Hindlimb muscle (tissue), 1 donor: ENCODE results near the gene PKP1. TPM values are rescaled to one million over a fixed set of nuclear protein-coding genes. Genes with fewer than 3 reads are reported as not detected.

Experiments used
- DNase-seq: peaks from one replicate; pipeline ENCODE4 v3.0.0-alpha.2; 2013
- polyA plus RNA-seq: library from polyadenylated mRNA; unstranded; fragments of 120-200 nt; gene quantifications from one replicate; pipeline ENCODE4 v1.2.1, GENCODE V29; 2013; ENCODE audit not compliant: insufficient read length

Gene PKP1
- polyA plus RNA-seq, 1 donor: 11.1 TPM

DNA sequence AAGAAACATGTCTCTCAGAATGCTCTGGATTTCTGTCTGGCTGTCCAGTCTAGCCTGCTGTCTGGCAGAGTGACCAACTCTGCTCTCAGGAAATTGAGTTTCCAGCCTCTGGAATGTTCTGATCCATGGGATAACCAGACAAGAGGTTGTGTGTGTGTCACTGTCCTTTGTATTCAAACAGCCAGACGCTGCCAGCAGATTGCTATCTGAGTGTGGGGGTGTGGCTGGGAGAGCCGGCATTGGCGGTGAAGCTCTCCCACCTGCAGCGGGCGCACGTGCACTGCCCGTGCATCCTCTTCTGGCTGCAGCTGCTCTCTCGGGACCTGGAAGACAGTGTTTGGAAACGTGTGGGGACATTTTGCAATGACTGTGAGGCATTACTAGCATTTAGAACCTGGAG, 26.1 kb downstream of the PKP1 start:
- DNase-seq: peak; percentile 60

DNA sequence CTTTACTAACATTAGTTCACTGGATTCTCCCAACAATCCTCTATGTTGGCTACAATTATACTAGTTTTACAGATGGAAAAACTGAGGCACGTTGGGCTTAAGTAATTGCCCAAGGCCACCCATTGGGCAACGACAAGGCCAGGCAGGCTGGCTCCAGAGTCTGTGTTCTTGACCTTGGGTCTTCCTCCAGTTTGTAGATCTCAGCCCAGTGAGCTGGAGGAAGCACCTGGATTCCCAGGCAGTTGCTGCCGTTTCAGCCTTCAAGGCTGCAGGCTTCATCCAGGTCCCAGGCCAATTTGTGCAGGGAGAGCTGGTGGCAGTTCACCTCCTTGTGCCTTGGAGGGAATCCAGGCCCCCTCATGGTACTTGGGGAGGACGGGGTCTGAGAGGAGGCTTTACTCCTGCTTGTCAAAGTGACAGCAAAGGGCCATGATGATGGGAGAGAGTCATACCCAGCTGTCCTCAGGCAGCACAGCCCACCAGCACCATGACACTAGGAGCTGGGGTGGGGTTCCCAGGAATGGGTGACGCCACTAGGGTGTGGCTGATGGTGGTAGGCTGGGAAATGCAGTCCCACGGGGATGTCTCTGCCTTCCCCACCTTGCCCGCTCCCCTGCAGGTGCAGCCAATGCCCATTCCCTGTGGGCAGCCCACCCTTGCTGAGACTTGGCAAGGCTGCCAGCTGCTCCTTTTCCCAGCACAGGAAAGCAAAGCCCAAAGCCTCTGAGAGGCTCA, 27.1 kb downstream of the PKP1 start:
- no peak for DNase-seq

DNA sequence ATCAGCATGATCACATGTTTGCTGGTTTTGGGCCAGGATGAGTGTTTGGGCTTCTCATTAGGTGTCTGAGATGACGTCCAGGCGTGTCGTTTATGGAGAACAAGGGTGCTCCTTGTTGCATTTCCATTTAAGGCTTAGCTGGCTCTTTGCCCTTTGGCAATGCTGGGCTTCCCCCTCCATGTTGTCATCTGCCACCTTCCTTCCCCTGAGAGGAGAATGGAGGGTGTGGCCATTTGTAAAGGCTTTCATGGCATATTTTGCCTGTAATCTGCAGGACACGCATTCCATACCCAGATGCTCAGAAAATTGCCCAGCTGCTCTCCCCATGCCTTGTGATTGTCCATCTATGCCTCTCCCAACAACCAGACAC, 27.7 kb downstream of the PKP1 start:
- DNase-seq: peak; percentile 44

DNA sequence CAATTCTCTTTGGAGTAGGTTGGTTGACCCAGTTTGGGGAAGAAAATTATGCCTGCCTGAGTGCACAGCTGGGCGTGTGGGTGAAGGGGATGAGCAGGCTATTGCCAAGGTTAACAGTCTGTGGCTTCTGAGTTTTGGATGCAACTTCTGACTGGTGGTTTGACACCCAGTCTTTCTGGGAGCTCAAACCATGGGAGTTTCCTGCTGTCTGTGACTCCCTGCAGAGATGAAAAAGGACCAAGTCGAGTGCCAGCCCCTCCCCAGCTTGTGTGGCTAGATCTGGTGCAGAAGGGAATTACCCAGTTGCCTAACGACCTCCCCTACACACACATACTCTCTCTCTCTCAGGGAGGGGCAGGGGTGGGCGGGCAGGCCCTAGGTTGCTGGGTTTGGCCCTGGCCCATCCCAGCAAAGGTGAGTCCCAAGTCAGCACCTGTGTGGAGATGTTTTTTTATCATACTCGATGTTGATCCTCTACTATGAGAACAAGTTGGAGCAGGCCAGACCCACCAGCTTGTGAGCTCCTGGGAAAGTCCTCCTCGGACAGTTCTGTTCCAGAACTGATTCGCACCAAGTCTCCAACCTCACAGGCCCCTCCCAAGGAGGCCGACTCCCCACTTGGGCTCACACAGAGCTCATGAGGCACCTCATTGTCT, 28.2 kb downstream of the PKP1 start:
- no peak for DNase-seq

DNA sequence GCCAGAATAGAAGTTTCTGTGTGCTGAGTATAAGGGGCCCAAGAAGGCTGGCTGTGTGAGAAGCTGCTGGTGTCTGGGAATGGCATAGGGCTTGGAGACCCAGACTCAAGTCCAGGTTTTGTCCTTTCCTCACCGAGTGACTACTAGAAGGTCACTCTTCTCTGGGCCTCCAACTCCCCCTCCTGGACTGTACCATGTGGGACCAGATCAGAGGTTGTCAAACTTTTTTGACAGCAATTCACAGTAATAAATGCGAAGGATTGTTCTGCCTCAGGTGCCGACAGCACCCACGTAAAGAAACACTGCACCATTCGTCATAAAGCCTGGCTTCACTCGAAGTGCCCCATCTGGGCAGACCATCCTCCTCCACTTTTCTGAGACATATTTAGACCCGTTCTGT, 29.0 kb downstream of the PKP1 start:
- DNase-seq: no peak

DNA sequence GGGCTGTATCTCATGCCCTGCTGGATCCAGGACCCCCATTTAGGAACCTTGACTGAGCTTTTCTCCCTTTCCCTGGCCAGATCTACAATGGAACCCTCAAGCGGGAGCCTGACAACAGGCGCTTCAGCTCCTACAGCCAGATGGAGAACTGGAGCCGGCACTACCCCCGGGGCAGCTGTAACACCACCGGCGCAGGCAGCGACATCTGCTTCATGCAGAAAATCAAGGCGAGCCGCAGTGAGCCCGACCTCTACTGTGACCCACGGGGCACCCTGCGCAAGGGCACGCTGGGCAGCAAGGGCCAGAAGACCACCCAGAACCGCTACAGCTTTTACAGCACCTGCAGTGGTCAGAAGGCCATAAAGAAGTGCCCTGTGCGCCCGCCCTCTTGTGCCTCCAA, 29.8 kb downstream of the PKP1 start:
- no peak for DNase-seq

DNA sequence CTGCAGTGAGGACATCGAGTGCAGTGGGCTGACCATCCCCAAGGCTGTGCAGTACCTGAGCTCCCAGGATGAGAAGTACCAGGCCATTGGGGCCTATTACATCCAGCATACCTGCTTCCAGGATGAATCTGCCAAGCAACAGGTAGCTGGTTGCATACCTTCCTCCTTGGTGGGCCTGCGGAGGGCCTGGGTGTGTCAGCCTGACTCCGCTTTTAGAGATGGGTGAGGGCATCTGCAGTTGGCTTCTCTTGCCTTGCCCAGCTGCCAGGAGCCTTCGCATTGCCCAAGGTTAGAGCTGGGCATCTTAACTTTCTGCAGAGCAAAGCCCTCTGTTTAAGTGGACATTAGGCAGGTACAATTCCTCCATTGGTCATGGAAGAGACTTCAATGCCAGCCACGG, 33.2 kb downstream of the PKP1 start:
- no peak for DNase-seq

DNA sequence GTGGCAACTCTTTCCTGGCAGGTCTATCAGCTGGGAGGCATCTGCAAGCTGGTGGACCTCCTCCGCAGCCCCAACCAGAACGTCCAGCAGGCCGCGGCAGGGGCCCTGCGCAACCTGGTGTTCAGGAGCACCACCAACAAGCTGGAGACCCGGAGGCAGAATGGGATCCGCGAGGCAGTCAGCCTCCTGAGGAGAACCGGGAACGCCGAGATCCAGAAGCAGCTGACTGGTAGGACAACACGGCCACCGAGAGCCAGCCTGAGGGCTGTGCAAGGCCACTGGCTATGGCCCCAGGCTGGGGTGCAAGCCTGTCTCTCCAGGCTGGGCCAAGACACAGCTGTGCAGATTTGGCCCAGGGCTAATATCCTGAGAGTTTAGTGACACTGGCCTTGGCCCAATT, 34.2 kb downstream of the PKP1 start:
- DNase-seq: no peak

DNA sequence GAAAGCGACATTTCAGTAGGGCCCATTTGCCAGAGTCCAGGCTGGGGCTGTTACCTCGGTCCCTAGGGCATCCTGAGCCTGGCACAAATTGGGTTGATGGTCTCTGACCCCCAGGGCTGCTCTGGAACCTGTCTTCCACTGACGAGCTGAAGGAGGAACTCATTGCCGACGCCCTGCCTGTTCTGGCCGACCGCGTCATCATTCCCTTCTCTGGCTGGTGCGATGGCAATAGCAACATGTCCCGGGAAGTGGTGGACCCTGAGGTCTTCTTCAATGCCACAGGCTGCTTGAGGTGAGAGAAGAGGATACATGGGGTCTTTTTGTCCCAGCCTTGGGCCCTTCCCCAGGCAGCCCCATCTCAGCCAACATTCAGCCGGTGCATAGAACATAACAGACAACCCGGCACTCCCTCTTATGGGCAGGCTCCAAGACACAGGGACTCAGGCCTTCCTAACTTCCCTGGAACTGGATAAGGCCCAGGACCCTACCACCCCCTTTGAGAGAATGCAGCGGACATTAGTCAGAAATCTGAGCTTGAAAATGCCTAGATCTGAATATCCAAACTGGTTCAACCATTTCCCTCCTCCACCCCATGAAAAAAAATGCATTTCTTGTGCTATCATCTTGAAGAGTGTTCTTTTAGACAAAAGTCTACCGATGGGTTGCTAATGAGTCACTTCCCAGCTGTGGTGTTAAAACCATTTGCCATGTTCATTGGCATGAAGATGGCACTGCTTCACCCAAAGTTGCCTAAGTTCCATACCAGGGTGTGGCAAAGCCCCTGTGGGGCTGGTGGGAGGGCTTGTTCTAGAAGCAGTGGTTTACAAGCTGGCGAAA, 35.4 kb downstream of the PKP1 start:
- DNase-seq: no peak

DNA sequence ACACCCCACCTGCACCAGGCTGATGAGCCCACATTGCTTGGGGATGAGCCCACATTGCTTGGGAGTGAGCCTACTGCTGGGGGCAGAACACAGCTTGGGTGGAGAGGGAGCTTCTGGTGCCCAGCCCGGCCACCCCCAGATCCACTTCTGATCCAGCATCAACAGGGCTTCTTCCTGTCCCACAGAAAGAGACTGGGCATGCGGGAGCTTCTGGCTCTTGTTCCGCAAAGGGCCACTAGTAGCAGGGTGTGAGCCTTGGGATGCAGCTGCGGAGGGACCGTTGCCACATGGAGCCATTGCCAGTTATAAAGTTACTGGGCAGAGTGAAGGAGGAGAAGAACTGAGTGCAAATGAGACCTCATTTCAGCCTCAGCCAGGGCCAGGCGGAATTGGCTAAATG, 36.3 kb downstream of the PKP1 start:
- DNase-seq: no peak

DNA sequence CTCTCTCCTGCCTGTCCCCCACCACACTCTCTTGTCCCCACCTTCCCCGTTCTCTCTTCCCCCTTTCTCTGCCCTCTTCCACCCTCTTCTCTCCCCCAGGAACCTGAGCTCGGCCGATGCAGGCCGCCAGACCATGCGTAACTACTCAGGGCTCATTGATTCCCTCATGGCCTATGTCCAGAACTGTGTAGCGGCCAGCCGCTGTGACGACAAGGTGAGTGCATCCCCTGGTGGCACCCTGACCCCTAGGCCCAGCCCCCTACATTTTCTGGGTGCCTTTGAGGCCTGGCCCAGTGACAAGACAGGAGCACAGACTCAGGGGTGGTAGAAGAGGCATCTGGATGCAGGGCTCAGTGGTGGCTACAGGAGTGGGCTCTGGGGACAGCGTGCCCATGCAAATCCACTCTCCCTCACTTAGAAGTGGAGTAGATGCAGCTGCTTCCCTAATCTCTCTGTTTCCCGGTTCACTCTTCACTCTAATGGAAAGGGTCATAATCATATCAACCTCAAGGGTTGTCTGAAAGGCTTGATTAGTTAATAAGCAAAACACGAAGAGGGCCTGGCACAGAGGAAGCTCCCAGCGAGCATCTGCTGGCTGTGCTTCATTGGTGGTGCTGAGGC, 37.0 kb downstream of the PKP1 start:
- no peak for DNase-seq

DNA sequence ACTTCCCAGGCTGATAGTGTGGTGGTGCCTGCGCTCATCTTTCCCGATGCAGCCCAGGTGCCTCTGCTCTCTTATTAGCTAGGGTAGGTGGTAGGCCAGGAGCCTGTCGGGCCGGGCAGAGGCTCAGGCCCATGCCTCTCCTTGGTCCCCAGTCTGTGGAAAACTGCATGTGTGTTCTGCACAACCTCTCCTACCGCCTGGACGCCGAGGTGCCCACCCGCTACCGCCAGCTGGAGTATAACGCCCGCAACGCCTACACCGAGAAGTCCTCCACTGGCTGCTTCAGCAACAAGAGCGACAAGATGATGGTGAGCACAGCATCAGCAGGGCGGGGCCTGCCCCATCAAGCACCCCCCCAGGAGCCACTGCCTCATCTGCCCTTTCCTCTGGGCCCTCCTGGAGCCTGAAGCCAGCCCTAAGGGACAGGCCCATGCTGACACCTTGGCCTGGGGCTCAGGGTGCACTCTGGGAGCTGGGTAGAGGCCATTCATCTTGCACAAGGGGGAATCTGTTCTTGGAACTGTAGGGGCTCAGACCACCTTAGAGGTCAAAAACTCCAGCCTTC, 38.6 kb downstream of the PKP1 start:
- no peak for DNase-seq

DNA sequence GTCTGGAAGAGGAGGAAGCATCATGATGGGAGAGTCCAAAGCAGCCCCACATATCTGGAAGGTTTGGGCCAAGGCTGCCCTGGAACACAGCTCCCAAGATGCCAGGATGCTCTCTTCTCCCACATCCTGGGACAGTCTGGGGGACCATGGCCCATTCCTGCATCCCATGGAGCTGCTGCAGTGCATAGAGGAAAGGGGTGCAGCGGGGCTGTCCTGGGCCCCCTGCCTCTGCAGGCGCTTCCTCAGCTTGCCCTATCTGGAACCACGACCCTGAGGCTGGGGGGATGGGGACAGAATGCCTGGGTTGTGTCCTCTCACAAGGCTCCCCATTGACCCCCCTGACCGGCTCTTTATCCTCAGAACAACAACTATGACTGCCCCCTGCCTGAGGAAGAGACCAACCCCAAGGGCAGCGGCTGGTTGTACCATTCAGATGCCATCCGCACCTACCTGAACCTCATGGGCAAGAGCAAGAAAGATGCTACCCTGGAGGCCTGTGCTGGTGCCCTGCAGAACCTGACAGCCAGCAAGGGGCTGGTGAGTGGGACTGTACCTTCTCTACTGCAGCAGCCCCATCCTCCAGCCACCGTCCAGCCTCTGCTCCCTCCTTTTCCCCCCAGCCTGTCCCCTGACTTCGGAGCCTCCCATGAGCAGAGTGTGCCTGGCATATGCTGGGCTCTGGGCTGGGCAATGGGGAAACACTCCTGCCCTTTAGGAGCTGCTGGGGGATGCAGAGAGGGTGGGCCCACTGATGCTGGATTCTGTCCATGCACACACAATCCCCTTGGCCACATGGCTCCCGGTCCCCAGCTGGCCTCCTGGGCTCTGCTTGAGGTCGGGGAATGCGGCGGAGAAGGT, 39.6 kb downstream of the PKP1 start:
- DNase-seq: no peak

DNA sequence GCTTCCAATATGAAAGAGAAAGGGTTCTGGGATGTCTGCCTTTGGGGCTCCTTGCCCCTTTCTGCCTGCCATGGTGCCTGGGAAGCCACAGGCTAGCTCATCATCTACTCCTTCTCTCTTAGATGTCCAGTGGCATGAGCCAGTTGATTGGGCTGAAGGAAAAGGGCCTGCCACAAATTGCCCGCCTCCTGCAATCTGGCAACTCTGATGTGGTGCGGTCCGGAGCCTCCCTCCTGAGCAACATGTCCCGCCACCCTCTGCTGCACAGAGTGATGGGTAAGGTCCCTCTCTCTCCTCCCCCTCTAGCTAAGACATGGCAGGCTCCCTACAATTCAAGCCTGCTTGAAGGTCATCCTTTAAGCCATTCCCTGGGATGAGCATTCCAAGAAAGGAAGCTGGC, 41.0 kb downstream of the PKP1 start:
- DNase-seq: no peak

DNA sequence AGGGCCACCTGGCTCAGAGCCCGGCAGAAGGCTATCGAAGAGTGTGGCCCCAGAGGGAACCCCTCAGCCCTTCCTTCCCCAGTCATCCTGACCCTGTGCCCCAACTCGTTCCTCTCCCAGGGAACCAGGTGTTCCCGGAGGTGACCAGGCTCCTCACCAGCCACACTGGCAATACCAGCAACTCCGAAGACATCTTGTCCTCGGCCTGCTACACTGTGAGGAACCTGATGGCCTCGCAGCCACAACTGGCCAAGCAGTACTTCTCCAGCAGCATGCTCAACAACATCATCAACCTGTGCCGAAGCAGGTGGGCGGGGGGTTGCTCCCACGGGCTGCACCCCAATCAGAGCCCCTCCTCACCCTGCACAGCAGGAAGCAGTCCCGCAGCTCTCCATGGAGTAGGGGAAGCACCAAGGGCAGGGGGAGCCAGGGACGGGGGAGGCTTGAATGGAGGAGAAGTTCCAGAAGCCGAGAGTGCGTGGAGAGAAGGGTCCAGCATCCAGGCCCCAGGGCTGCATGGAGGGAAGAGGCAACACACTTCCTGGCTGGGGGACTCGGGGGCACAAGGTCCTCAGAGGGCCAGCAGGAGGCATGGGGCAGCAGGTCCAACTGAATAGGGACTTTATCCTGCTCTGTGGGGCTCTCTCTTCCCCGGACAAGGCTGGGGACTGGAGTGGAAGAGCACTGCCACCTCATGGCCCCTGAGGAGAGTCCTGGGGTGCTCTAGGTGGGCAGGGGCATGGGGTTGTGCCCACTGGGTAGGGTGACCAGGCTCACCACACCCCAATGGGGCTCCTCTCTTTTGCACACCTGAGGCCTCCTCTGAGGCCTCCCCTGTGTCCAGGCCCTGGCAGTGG, 41.7 kb downstream of the PKP1 start:
- DNase-seq: no peak

DNA sequence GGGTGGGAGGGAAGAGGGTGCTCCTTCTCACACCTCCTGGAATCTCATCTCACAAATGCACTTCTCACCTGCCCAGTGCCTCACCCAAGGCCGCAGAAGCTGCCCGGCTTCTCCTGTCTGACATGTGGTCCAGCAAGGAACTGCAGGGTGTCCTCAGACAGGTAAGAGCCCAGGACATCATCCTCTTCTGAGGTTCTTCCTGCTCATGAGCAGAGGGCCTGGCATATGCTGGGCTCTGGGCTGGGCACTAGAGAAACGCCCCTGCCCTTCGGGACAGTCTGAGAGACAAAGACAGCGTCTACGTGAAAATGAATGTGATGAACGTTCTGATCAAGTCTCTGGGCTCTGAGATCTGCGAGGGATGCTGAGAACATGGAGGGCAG, 42.4 kb downstream of the PKP1 start:
- DNase-seq: no peak

DNA sequence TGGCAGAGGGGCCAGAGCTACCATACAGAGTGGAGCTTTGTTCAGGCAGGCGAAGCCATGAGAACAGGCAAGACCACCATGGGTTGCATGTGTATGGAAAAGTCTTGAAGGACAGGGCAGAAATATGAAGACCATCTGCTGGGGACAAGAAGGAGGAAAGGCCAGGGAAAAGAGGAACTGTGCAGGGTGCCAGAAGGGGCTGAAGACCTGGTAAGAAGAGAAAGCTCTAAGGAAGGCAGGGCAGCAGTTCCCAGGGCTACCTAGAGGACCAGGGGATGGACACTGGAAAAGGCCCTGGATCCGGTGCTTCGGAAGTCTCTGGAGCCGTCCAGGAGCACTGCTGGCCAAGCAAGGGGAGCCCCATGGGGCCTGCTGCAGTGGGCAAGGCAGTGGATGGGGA, 43.4 kb downstream of the PKP1 start:
- no peak for DNase-seq

DNA sequence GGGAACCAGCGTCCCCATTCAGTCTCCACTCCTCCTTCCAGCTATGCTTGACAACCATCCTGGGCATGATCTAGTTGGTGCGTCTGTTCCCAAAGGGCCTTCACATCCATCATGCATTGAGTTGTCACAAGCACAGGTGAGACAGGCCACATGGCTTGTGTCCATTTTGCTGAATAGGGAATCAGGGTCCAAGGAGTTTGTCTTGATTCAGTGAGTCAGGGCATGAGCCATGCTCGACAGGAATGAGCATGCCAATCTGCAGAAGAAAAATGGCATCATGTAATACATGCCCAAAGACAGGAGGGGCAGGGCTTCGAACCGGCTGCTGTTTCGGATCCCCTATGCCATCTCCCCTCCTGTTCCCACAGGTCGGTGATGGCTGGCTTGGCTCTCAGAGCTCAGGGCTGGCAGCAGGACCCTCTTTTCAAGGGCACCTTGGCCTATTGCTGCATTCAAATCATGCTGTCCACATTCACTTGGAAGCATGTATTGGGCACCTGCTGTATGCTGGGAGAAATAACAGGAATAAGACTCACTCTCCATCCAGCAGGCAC, 44.5 kb downstream of the PKP1 start:
- no peak for DNase-seq

DNA sequence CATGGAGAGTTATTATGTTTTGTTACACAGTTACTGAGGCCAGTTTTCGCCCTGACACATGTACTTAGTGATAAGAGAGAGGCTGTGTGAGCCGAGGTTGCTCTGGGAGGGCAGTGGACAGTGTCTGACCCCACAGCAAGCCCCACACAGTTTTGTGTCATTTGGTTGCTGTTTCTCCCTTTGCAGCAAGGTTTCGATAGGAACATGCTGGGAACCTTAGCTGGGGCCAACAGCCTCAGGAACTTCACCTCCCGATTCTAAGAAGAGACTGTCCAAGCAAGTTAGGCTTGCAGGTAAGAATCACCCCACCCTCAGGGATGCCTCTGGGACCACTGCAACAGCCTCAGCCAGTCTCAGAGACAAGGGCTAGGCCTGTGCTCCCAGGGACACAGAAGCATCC, 45.3 kb downstream of the PKP1 start:
- no peak for DNase-seq

DNA sequence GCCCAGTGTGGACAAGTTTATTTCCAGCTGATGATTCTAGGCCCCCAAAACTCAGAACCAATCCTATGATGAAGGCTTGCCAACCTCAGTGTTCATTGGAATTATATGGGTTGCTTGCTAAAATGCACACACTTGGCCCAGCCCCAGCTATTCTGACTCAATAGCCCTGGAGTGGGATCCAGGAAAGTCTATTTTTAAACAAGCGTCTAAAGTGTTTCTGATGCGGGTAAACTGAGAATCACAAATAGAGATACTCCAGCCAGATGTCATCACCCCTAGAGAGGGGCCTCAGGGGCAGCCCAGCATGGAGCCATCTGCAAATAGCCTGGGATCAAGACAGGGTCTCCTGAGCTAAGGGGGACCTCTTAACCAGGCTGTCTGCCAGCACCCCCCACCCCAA, 46.0 kb downstream of the PKP1 start:
- no peak for DNase-seq

DNA sequence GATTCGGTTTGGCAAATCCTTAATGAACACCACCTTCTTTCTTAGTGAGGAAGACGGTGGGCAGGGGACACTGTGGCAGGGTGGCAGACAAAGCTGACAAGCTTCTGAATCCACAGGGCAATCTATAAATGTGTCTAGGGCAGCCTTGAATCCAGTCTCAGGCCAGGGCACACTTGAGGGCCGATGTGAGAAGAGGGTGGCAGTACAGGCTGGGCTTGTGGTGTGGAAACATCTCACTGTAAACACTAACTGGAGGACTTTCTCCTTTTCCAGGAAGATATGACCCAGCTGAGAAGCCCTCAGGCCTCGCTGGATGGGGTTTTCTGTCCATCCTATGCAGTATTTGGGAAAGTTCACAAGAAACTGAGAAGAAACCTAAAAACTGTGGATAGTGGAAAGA, 46.5 kb downstream of the PKP1 start:
- no peak for DNase-seq
